ENCODE measurements around the gene DYNC2H1.

The DYNC2H1 gene

GRCh38 chr11:103378931-103379330 is 269.7 kb downstream of the DYNC2H1 start:
- DNase-seq: no peak

GRCh38 chr11:103380031-103380430 is 270.8 kb downstream of the DYNC2H1 start:
- DNase-seq: no peak

GRCh38 chr11:103384652-103385051 is 275.4 kb downstream of the DYNC2H1 start:
- DNase-seq: no peak

- no peak for DNase-seq
Observed at GRCh38 chr11:103395612-103396011, 286.4 kb downstream of the DYNC2H1 start.

DNA sequence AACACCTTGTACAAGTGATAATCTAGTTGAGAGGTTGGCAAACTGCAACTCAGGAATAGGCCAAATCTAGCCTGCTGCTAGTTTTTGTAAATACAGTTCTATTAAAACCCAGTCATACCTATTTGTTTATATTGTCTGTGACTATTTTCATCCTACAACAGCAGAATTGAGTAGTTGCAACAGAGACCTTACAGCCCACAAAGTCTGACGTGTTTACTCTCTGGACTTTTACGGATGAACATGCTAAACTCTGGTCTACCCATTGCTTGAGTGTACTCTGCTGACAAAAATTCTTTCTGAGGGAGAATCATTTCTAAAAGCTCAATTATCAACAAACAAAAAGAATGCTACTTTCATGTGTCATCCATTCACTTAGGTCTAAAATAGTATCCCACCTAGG is 287.0 kb downstream of the DYNC2H1 start:
- no peak for DNase-seq

GRCh38 chr11:103397369-103397768 is 288.1 kb downstream of the DYNC2H1 start:
- no peak for DNase-seq

- no peak for DNase-seq
Observed at GRCh38 chr11:103398829-103399228, 289.6 kb downstream of the DYNC2H1 start.

DNA sequence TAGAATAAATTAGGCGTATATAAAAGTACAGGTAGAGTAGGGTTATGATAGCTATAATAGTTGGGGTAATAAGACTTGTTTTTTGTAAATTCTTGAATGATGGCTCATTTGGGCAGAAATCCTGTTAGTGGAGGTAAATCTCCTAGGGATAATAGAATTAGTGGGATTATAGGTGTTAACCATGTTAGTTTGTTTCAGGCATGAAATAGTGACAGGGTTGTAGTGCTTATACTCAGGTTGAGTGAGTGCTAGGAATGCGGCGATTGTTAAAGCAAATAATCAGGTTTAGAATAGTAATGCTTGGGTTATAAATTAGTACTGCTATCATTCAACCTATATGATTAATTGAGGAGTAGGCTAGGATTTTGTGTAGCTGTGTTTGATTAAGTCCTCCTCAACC is 297.1 kb downstream of the DYNC2H1 start:
- DNase-seq: no peak

DNA sequence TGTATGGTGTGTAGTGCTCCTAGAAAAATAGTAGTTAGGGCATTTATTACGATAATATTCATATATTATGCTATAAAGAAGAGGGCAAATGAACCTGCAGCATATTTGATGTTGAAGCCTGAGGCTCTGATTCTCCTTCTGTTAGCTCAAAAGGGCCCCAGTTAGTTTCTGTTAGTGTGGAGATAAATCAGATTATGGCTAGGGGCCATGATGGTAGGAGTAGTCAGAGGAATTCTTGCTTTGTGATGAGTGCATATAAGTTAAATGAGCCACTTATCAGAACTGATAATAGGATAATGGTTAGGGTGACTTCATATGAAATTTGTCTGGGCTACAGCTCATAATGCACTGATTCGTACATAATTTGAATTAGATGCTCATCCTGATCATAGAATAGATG is 298.4 kb downstream of the DYNC2H1 start:
- no peak for DNase-seq

DNA sequence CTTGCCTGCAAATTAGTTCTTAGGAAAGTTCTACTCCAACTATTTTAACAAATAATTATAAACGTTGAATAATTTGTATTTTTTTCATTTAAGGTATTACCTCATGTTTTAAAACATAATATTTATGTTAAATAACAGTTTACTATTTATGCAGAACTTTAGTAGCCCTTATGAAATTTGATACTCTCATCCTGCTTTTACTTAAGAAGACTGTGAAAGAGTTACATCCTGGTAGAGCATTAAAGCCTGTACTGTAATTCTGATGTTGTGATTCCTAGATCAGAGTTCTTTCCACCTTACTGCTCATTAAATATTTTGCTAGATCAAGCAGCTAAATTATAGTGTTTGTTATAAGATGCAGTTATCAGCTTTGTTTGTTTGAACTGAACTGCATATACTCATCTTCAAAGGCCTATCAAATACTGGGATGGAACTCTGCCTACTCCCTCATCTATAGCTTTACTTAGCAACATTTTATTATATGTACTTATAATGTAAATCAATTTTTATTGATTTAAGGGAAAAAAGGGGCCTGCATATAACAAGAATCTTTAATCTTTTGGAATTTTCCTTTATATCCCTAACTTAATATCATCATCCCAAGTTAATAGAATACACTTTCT is 304.2 kb downstream of the DYNC2H1 start:
- no peak for DNase-seq

DNA sequence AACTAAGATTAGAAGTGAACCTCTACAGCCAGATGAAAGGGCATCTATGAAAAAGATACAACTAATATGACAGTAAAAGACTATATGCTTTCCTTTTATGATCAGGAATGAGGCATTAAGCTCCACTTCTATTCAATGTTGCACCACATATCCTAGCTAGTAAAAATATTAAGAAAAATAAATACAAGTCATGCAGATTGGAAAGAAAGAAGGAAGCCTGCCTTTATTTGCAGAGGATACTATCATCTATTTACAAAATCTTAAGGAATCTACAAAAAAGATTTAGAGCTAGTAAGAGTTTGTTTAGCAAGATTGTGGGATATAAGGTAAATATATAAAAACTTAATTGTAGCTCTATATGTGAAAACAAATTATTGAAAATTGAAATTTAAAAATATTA is 308.8 kb downstream of the DYNC2H1 start:
- DNase-seq: no peak

DNA sequence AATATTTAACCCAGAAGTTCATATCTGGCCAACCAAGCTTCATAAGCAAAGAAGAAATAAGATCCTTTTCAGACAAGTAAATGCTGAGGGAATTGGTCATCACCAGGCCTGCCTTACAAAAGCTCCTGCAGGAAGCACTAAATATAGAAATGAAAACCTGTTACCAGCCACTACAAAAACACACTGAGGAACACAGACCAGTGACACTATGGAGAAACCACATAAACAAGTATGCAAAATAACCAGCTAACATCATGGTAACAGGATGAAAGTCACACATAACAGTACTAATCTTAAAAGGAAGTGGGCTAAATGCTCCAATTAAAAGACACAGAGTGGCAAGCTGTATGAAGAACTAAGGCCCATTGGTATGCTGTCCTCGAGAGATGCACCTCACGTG is 311.4 kb downstream of the DYNC2H1 start:
- no peak for DNase-seq

DNA sequence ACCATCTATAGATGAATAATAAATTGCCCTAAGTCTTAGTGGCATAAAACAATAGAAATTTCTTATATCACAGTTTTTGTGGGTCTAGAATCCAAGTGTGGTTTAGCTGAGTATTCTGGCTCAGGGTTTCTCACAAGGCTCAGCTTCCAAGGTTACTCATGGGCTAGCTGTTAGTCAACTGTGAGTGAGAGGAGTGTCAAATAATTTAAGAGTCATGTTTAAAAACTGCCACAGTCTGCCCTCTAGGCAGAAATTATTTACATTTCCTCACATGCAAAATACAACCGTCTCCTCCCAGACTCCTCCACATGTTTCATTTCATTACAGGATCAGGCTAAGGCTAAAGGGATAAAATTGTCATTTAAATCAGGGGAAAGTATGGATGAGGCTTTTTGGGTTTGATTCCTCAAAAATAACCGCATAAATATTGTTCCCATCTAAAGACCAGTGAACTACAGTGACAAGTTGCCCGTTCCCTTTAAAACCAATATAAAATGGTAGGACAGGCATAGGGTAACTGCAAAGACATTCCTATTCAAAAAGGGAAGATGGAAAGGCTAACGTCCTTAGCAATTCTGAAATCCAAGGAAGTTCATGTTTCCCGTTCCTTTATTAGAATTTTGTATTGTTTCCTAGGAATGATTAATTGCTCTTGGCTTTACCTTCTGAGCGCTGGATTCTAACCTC is 324.3 kb downstream of the DYNC2H1 start:
- DNase-seq: no peak

DNA sequence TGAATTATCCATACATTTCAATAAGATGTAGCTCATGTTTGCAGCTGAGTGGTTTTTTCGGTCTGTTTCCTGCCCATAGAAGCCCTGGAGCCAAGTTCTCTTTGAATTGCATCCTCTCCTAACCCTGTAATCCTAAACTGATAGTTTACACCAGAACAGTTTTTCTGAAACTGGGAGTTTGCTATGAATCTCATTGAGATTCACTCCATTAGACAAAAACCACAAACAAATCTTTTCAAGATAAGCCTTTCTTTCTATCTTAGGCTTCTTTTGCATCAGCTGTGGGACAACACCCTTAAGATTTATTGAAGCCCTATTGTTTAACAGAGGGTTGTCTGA is 324.8 kb downstream of the DYNC2H1 start:
- DNase-seq: no peak

DNA sequence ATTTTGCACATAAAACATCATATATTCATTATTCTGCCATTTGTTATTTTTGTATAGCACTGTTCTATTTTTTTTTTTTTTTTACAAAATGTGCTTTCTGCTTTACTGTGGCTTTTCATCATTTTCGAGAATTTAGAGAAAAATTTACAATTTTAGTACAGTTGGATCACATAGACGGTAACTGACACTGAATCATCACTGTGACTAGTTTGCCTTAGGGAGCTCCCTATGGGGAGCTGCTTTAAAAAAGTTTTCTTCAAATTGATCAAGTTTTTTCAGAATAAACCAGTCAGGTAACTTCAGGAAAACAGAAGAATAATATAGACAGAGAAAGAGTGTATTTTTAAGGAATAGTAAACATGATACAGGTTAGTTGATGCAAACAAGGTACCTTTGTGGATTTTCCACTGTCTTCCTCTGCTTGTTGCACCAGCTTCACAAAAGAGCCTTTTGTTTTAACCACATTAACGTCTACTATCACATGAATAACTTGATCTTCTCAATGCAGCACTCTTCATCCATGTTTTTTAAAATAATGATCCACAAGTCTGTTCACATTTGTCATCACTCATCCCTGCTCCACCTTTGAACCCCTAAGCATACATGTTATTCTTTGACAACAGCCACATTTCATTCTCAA is 327.0 kb downstream of the DYNC2H1 start:
- DNase-seq: no peak

- no peak for DNase-seq
Observed at GRCh38 chr11:103441021-103441420, 331.8 kb downstream of the DYNC2H1 start.

GRCh38 chr11:103448966-103449365 is 339.7 kb downstream of the DYNC2H1 start:
- DNase-seq: no peak

GRCh38 chr11:103450241-103450640 is 341.0 kb downstream of the DYNC2H1 start:
- DNase-seq: no peak

DNA sequence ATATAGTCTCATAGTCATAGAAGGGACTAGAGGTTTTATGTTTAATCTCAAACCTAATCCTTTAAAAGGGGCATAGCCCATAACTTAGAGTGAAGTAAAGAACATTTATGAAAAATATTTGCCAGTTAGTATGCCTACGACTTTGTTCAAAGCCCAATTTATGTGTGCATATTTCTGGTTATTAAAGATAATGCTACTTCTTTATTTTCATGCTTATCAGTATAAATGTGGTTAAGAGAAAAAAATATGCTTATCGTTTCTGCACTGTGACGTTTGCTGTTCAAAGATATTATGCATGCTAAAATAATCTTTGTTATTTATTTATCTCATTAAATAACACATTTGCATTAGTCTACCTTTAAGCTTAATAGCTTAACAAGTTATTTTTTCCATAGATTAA is 343.9 kb downstream of the DYNC2H1 start:
- DNase-seq: no peak

GRCh38 chr11:103453915-103454709 is 344.9 kb downstream of the DYNC2H1 start:
- DNase-seq: no peak

DNA sequence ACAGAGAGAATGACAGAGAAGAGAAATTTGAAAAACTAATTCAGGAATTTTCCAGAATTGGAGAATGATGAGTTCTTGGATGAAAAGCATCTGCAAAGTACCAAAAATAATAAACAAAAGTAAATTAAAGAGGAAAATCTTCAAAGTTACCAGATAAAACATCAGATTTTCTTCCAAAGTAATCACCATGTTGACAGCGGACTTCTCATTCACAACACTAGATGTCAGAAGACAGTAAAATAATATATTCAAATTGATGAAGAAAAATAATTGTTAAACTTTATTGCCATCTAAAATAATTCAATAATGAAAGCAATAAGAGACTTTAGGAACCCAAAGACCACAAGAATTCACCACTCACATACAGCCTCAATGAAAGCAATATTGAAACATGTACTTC is 355.2 kb downstream of the DYNC2H1 start:
- no peak for DNase-seq

DNA sequence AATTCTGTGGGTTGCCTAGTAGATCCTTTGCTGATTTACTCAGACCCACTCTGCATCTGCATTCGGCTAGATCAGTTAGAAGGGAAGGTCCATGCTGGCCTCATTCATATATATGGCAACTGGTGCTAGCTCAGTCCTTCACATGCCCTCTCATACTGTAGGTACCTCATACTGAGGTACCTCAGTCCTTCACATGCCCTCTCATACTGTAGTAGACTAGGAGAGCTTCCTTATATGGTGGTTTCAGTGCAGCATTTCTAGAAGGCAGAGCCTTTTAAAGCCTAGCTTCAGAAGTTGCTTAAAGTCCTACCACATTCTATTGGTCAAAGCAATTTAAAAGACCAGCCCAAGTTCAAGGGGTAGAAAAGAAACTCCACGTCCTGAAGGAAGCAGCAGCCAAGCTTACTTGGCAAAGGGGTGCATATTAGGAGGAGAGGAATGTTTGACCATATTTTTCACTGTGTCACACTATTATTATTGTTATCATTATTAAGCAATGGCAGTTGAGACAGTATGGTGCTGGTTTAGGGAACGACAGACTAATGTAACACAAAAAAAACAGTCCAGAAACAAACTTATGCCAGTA is 356.4 kb downstream of the DYNC2H1 start:
- DNase-seq: no peak

- DNase-seq: no peak
Observed at GRCh38 chr11:103471546-103471945, 362.3 kb downstream of the DYNC2H1 start.
